K562 treated with DMSO at 1 percent for 12 hours (cell line): Measurements from ENCODE around the gene KLHL20. TPM values are rescaled to one million over a fixed set of nuclear protein-coding genes. Genes with fewer than 3 reads are reported as not detected.

Experiments used
- total RNA-seq: library from RNA; unstranded; fragments of 300-600 nt; gene quantifications from 2 replicates; pipeline ENCODE4 v1.2.3, GENCODE V29; 2022; ENCODE audit not compliant: insufficient read depth

KLHL20 gene
- total RNA-seq: 6.2 and 34.7 TPM in 2 replicates

GRCh38 chr1:173714759-173715537 lies at the start of gene KLHL20:
KLHL20 (plus strand) TSS chr1:173714981; CDS start chr1:173716044, 1,063 bp downstream.

GRCh38 chr1:173669491-173669941 lies 45.3 kb upstream of the KLHL20 start, which contains the start of gene ANKRD45:
ANKRD45 (minus strand) TSS chr1:173669851; CDS start chr1:173659418, 10,433 bp downstream.

GRCh38 chr1:173824315-173825081 lies 109.7 kb downstream of the KLHL20 start, which contains the start of the genes CENPL and DARS2:
CENPL (minus strand) TSS chr1:173824883; CDS start chr1:173811299, 13,584 bp downstream.
DARS2 (plus strand) TSS chr1:173824673; CDS start chr1:173825230, 557 bp downstream.

Other genes with a start within 250 kb of the KLHL20 start
- gene PRDX6, start 237.6 kb upstream of the KLHL20 start, total RNA-seq: 258 and 304 TPM in 2 replicates
- not detected in 2 replicates for gene SLC9C2, start 111.9 kb upstream of the KLHL20 start, total RNA-seq
- gene TEX50, start 79.6 kb upstream of the KLHL20 start, total RNA-seq: not detected in 2 replicates
- not detected in 2 replicates for gene ANKRD45, start 45.1 kb upstream of the KLHL20 start, total RNA-seq
- 12.3 and 33.9 TPM in 2 replicates for gene DARS2, start 109.7 kb downstream of the KLHL20 start, total RNA-seq
- 10.2 and 22.5 TPM in 2 replicates for gene CENPL, start 109.9 kb downstream of the KLHL20 start, total RNA-seq
- gene GAS5, start 153.0 kb downstream of the KLHL20 start, total RNA-seq: 2,253 and 2,734 TPM in 2 replicates
- 0.40 and 5.3 TPM in 2 replicates for gene ZBTB37, start 153.4 kb downstream of the KLHL20 start, total RNA-seq
- gene SERPINC1, start 202.3 kb downstream of the KLHL20 start, total RNA-seq: 7.3 and 8.0 TPM in 2 replicates